ENCODE measurements around the gene AGBL1.

- TF ChIP-seq CTCF (IDR thresholded peaks at IDR 0.05; ENCODE audit: insufficient read depth, low read length) (no peak), POLR2AphosphoS5 (IDR thresholded peaks at IDR 0.05; ENCODE audit: low read depth) (no peak)
Measured at GRCh38 chr15:86159468-86159867, 79.8 kb downstream of the AGBL1 start.

Data from HL-60 (cell line).